ENCODE results near the gene INSYN1. TPM values are rescaled to one million over a fixed set of nuclear protein-coding genes. Genes with fewer than 3 reads are reported as not detected.

Gene INSYN1
- total and polyA plus RNA-seq, 5 donors from 2014 or later: not detected

- H3K27ac Mint-ChIP-seq: no peak overlapping the region
- no peaks in the 10 kb centered on the region for H3K9me3 ChIP-seq (ENCODE audit: control insufficient read depth in 2 of 2, low read length in 2 of 2)
- no peak overlapping the region for H3K4me3 ChIP-seq (ENCODE audit: low read depth, low read length)
- H3K27me3 ChIP-seq (ENCODE audit: control insufficient read depth, insufficient read depth, low read length): peaks cover 2% of the 10 kb centered on the region
- H3K27ac ChIP-seq (ENCODE audit: insufficient read depth, low read length, poor library complexity, severe bottlenecking): no peak overlapping the region
- no peaks in the 10 kb centered on the region for H3K4me1 ChIP-seq (ENCODE audit: control insufficient read depth, insufficient read depth, low read length, poor library complexity, severe bottlenecking)
- H3K36me3 ChIP-seq (ENCODE audit: control insufficient read depth, insufficient read depth, low read length): no peaks in the 10 kb centered on the region
- ATAC-seq (ENCODE audit: low read depth in 2 of 2): no peak
- no peak for DNase-seq
- no peaks in the 10 kb centered on the region for H3K4me1 Mint-ChIP-seq
- H3K9me3 Mint-ChIP-seq: no peaks in the 10 kb centered on the region
- peaks cover 4% of the 10 kb centered on the region for H3K27me3 Mint-ChIP-seq
- no peak overlapping the region for H3K4me3 Mint-ChIP-seq
- H3K36me3 Mint-ChIP-seq: no peaks in the 10 kb centered on the region
These were observed 29.3 kb upstream of the INSYN1 start for GRCh38 chr15:73782344-73782959.

- H3K4me3 Mint-ChIP-seq: no peak overlapping the region
These were observed 28.1 kb upstream of the INSYN1 start for GRCh38 chr15:73781038-73781925.

DNA sequence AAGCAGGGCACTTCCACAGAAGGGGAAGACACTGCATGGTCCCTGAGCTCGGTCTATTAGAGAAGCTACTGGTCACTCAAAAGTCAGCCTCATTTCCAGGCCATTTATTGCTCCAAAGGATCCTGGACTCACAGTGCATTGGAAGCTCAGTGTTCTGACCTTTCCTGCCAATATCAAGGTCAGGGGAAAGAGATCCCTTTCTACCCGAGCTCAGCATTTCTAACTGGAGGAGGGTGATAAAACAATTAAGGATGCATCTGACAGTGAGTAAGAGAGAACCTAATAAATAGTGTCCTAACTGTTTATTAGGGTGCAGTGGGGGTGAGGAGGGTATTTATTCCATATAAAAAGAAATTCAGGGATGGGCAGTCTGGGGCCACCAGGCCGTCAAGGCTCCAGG lies 26.8 kb upstream of the INSYN1 start:
- DNase-seq: no peak
- Mint-ChIP-seq H3K4me1 (no peaks in the 10 kb centered on the region), H3K27me3 (peaks cover 8% of the 10 kb centered on the region), H3K36me3 (no peaks in the 10 kb centered on the region), H3K4me3 (no peak overlapping the region), H3K27ac (no peak overlapping the region), H3K9me3 (no peaks in the 10 kb centered on the region)
- no peak overlapping the region for H3K4me3 ChIP-seq (ENCODE audit: low read depth, low read length)
- peaks cover 2% of the 10 kb centered on the region for H3K27me3 ChIP-seq (ENCODE audit: control insufficient read depth, insufficient read depth, low read length)
- ATAC-seq (ENCODE audit: low read depth in 2 of 2): no peak
- H3K4me1 ChIP-seq (ENCODE audit: control insufficient read depth, insufficient read depth, low read length, poor library complexity, severe bottlenecking): no peaks in the 10 kb centered on the region
- H3K27ac ChIP-seq (ENCODE audit: insufficient read depth, low read length, poor library complexity, severe bottlenecking): no peak overlapping the region
- no peaks in the 10 kb centered on the region for H3K36me3 ChIP-seq (ENCODE audit: control insufficient read depth, insufficient read depth, low read length)
- no peaks in the 10 kb centered on the region for H3K9me3 ChIP-seq (ENCODE audit: control insufficient read depth in 2 of 2, low read length in 2 of 2)

More at GRCh38 chr15:73781038-73781925, 28.1 kb upstream of the INSYN1 start:
- Mint-ChIP-seq H3K27ac (no peak overlapping the region), H3K9me3 (no peaks in the 10 kb centered on the region), H3K36me3 (no peaks in the 10 kb centered on the region), H3K4me1 (no peaks in the 10 kb centered on the region), H3K27me3 (peaks cover 8% of the 10 kb centered on the region)
- Histone ChIP-seq H3K27me3 (ENCODE audit: control insufficient read depth, insufficient read depth, low read length) (peaks cover 2% of the 10 kb centered on the region), H3K4me1 (ENCODE audit: control insufficient read depth, insufficient read depth, low read length, poor library complexity, severe bottlenecking) (no peaks in the 10 kb centered on the region), H3K36me3 (ENCODE audit: control insufficient read depth, insufficient read depth, low read length) (no peaks in the 10 kb centered on the region), H3K9me3 (ENCODE audit: control insufficient read depth in 2 of 2, low read length in 2 of 2) (no peaks in the 10 kb centered on the region), H3K4me3 (ENCODE audit: low read depth, low read length) (no peak overlapping the region), H3K27ac (ENCODE audit: insufficient read depth, low read length, poor library complexity, severe bottlenecking) (no peak overlapping the region)
- peak in 1 of 3 donors; percentile 16 for DNase-seq
- no peak for ATAC-seq (ENCODE audit: low read depth in 2 of 2)

DNA sequence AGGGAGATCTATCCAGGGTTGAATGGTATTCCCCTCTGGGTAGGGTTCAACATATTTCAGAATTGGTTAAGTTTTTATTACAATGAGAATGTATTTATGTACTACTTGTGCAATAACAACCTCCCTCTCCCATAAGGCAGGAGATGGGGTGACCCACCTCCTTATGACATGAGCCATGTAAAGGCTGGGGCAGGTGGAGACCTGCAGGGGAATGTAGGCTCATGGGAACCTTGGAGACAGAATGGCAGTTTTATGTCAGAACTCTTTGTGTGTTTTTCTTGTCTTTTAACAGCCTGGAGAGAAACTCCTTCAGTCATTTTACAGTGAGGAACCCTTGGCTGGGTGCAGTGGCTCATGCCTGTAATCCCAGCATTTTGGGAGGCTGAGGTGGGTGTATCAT lies 24.6 kb upstream of the INSYN1 start:
- Histone ChIP-seq H3K27me3 (ENCODE audit: control insufficient read depth, insufficient read depth, low read length) (peaks cover 2% of the 10 kb centered on the region), H3K4me1 (ENCODE audit: control insufficient read depth, insufficient read depth, low read length, poor library complexity, severe bottlenecking) (no peaks in the 10 kb centered on the region)

GRCh38 chr15:73773428-73773827 lies 20.3 kb upstream of the INSYN1 start:
- Mint-ChIP-seq H3K27ac (no peak overlapping the region), H3K9me3 (no peaks in the 10 kb centered on the region), H3K27me3 (peaks cover 13% of the 10 kb centered on the region), H3K4me1 (no peaks in the 10 kb centered on the region), H3K4me3 (no peak overlapping the region), H3K36me3 (no peaks in the 10 kb centered on the region)
- ATAC-seq (ENCODE audit: low read depth in 2 of 2) (no peak), DNase-seq (no peak)
- Histone ChIP-seq H3K4me1 (ENCODE audit: control insufficient read depth, insufficient read depth, low read length, poor library complexity, severe bottlenecking) (no peaks in the 10 kb centered on the region), H3K27ac (ENCODE audit: insufficient read depth, low read length, poor library complexity, severe bottlenecking) (no peak overlapping the region), H3K36me3 (ENCODE audit: control insufficient read depth, insufficient read depth, low read length) (no peaks in the 10 kb centered on the region), H3K9me3 (ENCODE audit: control insufficient read depth in 2 of 2, low read length in 2 of 2) (no peaks in the 10 kb centered on the region), H3K27me3 (ENCODE audit: control insufficient read depth, insufficient read depth, low read length) (peaks cover 2% of the 10 kb centered on the region), H3K4me3 (ENCODE audit: low read depth, low read length) (no peak overlapping the region)

More for the DNA sequence above, 24.6 kb upstream of the INSYN1 start:
- H3K36me3 ChIP-seq (ENCODE audit: control insufficient read depth, insufficient read depth, low read length): no peaks in the 10 kb centered on the region
- no peak overlapping the region for H3K27ac ChIP-seq (ENCODE audit: insufficient read depth, low read length, poor library complexity, severe bottlenecking)
- Mint-ChIP-seq H3K4me3 (no peak overlapping the region), H3K36me3 (no peaks in the 10 kb centered on the region), H3K9me3 (no peaks in the 10 kb centered on the region), H3K4me1 (no peaks in the 10 kb centered on the region), H3K27me3 (peaks cover 8% of the 10 kb centered on the region), H3K27ac (no peak overlapping the region)
- H3K4me3 ChIP-seq (ENCODE audit: low read depth, low read length): no peak overlapping the region
- ATAC-seq (ENCODE audit: low read depth in 2 of 2): no peak
- H3K9me3 ChIP-seq (ENCODE audit: control insufficient read depth in 2 of 2, low read length in 2 of 2): no peaks in the 10 kb centered on the region
- no peak for DNase-seq

DNA sequence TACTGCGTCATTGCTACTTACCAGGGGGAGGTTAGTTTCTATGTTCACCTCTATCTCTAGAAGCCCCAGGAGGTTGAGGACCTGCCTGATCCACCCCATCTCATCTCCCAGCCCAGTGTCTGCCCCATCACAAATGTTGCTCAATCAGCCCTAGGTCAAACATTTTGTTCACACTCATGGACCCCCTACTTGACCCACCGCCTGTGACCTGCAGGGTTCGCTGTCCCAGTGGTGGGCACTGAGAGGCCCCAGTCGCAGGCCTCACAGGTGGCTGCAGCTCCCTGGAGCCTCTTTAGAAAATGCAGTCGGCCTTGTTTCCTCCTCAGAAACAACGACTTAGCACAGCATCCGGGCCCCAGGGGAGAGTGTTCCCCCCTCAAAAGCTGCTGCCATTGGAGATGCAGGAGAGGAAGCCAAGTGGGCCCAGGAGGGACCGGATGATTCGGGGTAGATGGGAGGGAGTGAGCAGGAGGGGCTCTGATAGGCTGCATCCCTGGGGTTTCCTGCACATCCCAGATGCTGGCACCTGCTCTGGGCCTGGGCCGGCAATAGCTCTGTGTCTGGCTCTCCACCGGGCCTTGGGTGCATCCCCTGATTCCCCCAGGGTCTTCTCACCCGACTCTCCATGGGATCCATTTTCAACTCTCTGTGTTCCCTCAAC lies 18.4 kb upstream of the INSYN1 start:
- Mint-ChIP-seq H3K4me1 (no peaks in the 10 kb centered on the region), H3K4me3 (no peak overlapping the region), H3K27ac (no peak overlapping the region), H3K9me3 (peaks cover 0 to 2% (median 0%) of the 10 kb centered on the region in 7 donors), H3K36me3 (no peaks in the 10 kb centered on the region), H3K27me3 (peaks cover 15% of the 10 kb centered on the region)
- ATAC-seq (ENCODE audit: low read depth in 2 of 2) (no peak), DNase-seq (no peak)
- Histone ChIP-seq H3K4me3 (ENCODE audit: low read depth, low read length) (no peak overlapping the region), H3K36me3 (ENCODE audit: control insufficient read depth, insufficient read depth, low read length) (no peaks in the 10 kb centered on the region), H3K4me1 (ENCODE audit: control insufficient read depth, insufficient read depth, low read length, poor library complexity, severe bottlenecking) (no peaks in the 10 kb centered on the region), H3K27ac (ENCODE audit: insufficient read depth, low read length, poor library complexity, severe bottlenecking) (no peak overlapping the region), H3K9me3 (ENCODE audit: control insufficient read depth in 2 of 2, low read length in 2 of 2) (no peaks in the 10 kb centered on the region), H3K27me3 (ENCODE audit: control insufficient read depth, insufficient read depth, low read length) (no peaks in the 10 kb centered on the region)

- H3K9me3 Mint-ChIP-seq: peaks cover 0 to 2% (median 0%) of the 10 kb centered on the region in 7 donors
- no peaks in the 10 kb centered on the region for H3K9me3 ChIP-seq (ENCODE audit: control insufficient read depth in 2 of 2, low read length in 2 of 2)
- H3K4me3 Mint-ChIP-seq: no peak overlapping the region
- H3K4me3 ChIP-seq (ENCODE audit: low read depth, low read length): no peak overlapping the region
- H3K36me3 ChIP-seq (ENCODE audit: control insufficient read depth, insufficient read depth, low read length): no peaks in the 10 kb centered on the region
- H3K36me3 Mint-ChIP-seq: no peaks in the 10 kb centered on the region
- ATAC-seq (ENCODE audit: low read depth in 2 of 2) (no peak), DNase-seq (no peak)
- peaks cover 2% of the 10 kb centered on the region for H3K27me3 ChIP-seq (ENCODE audit: control insufficient read depth, insufficient read depth, low read length)
- no peak overlapping the region for H3K27ac ChIP-seq (ENCODE audit: insufficient read depth, low read length, poor library complexity, severe bottlenecking)
- peaks cover 15% of the 10 kb centered on the region for H3K27me3 Mint-ChIP-seq
- H3K27ac Mint-ChIP-seq: no peak overlapping the region
- no peaks in the 10 kb centered on the region for H3K4me1 ChIP-seq (ENCODE audit: control insufficient read depth, insufficient read depth, low read length, poor library complexity, severe bottlenecking)
- H3K4me1 Mint-ChIP-seq: no peaks in the 10 kb centered on the region
These were observed 16.9 kb upstream of the INSYN1 start for GRCh38 chr15:73770050-73770449.

All from CD4-positive, CD25-positive, alpha-beta regulatory T cell (primary cell).